Spleen (tissue), 7 donors: ENCODE results near the gene ZFYVE19.

Source experiments
- CTCF ChIP-seq, 11 experiments: fragments of 200-600 bp in 7 of 11; fragments of 450-650 bp in 4 of 11; sonication (generic) in 4 of 11; IDR thresholded peaks in 8 of 11; conservative IDR thresholded peaks in 3 of 11; 1 replicate in 7 of 11; 2 replicates in 4 of 11; pipeline versions ENCODE4 v1.4.0 to v1.8.0; 2016 to 2021; ENCODE audit warnings: antibody characterized with exemption in 11 of 11, inconsistent platforms in 4 of 11, mild to moderate bottlenecking in 1 of 11
- POLR2A ChIP-seq, 3 donors: fragments of 450-650 bp; IDR thresholded peaks; one replicate each; pipeline ENCODE4 v1.5.1; 2017; ENCODE audit warnings: antibody characterized with exemption in 3 of 3, mild to moderate bottlenecking in 1 of 3
- POLR2AphosphoS5 ChIP-seq, 3 donors: sonication (generic); formaldehyde crosslinking; IDR thresholded peaks; one replicate each; pipeline ENCODE4 v1.5.1; 2017; ENCODE audit warnings: antibody characterized with exemption in 3 of 3
- donor health status: DM: no; HTN: no; CAD: no; lungs with moderate emphysema.
- donor health status: DM: no; HTN: no; CAD: no.
- donor health status: DM: no; HTN: no; CAD: no.

GRCh38 chr15:40808861-40809450 is 2.1 kb downstream of the ZFYVE19 start:
- TF ChIP-seq CTCF (IDR thresholded peaks at IDR 0.05 in 8 of 11, conservative IDR thresholded peaks at IDR 0.05 in 3 of 11) (no peak), POLR2AphosphoS5 (IDR thresholded peaks at IDR 0.05) (no peak), POLR2A (IDR thresholded peaks at IDR 0.05) (no peak)
